Endothelial cell of umbilical vein (primary cell): Measurements from ENCODE around the gene GPR139. TPM values are rescaled to one million over a fixed set of nuclear protein-coding genes. Genes with fewer than 3 reads are reported as not detected.

Experiments used
- BruUV-seq: library from RNA; stranded (reverse); fragments of 400-500 nt; replicated peaks from 2 replicates; lab custom pipeline; 2021; lab: Mats Ljungman, UMichigan
- CTCF ChIA-PET: fragments of 300-600, 350-600 bp; sonication (Branson Sonifier 250); formaldehyde crosslinking; loops from one replicate; lab custom pipeline; 2021; ENCODE audit warnings: antibody characterized with exemption, inconsistent platforms; lab: Charles Lee
- POLR2A ChIA-PET: fragments of 300-600, 350-600 bp; sonication (Branson Sonifier 250); formaldehyde crosslinking; loops from one replicate; lab custom pipeline; 2021; ENCODE audit warnings: antibody characterized with exemption, inconsistent platforms; lab: Charles Lee
- DNase-seq: peaks from one replicate; pipeline ENCODE4 v3.0.0-alpha.2; 2011; ENCODE audit warnings: low read depth, low spot score
- FAIRE-seq: peaks from 2 replicates; lab custom pipeline; 2011; peaks lifted over from hg19 to GRCh38; lab: Jason Lieb, UNC
- H2AFZ ChIP-seq: 2 replicates; pipeline ENCODE4 v1.6.0; 2012; ENCODE audit warnings: low read depth, low read length, control low read depth, inconsistent platforms
- H3K27ac ChIP-seq: 2 replicates; pipeline ENCODE4 v1.5.1; 2011; ENCODE audit warnings: low read depth, mild to moderate bottlenecking, control low read depth, low read length, moderate library complexity; ENCODE audit not compliant: insufficient read depth
- H3K27me3 ChIP-seq, 2 experiments: 2 replicates each; pipeline versions ENCODE4 v1.6.0 to v1.6.1; 2011; ENCODE audit warnings: low read length in 2 of 2, mixed read lengths in 1 of 2; ENCODE audit not compliant: control insufficient read depth in 2 of 2, insufficient read depth in 2 of 2
- H3K36me3 ChIP-seq, 2 experiments: 2 replicates in 1 of 2; 3 replicates in 1 of 2; pipeline ENCODE4 v1.5.1; 2011; ENCODE audit warnings: low read length in 2 of 2, mild to moderate bottlenecking in 1 of 2, moderate library complexity in 1 of 2; ENCODE audit not compliant: control insufficient read depth in 2 of 2, insufficient read depth in 2 of 2; ENCODE audit errors: extremely low read depth in 1 of 2
- H3K4me1 ChIP-seq: 3 replicates; pipeline ENCODE4 v1.5.1; 2011; ENCODE audit warnings: mild to moderate bottlenecking, low read length; ENCODE audit not compliant: control insufficient read depth, insufficient read depth; ENCODE audit errors: extremely low read depth
- H3K4me2 ChIP-seq: 2 replicates; pipeline ENCODE4 v1.6.1; 2011; ENCODE audit warnings: low read length, control low read depth, mixed read lengths; ENCODE audit not compliant: insufficient read depth
- H3K4me3 ChIP-seq, 3 experiments: fragments of 200-600 bp in 1 of 3; sonication (generic), shearing (Covaris generic) in 1 of 3; replicated peaks in 1 of 3; 2 replicates each; pipeline ENCODE4 v1.5.1; 2011 to 2016; ENCODE audit warnings: control low read depth in 3 of 3, low read length in 3 of 3, mild to moderate bottlenecking in 2 of 3, inconsistent platforms in 1 of 3, low read depth in 1 of 3, moderate library complexity in 1 of 3; ENCODE audit not compliant: insufficient read depth in 1 of 3
- H3K79me2 ChIP-seq: 2 replicates; pipeline ENCODE4 v1.6.0; 2012; ENCODE audit warnings: low read length, inconsistent platforms; ENCODE audit not compliant: control insufficient read depth, insufficient read depth
- H3K9ac ChIP-seq: replicated peaks from 2 replicates; pipeline ENCODE3; 2011; ENCODE audit warnings: low read length, control low read depth; ENCODE audit not compliant: insufficient read depth; ENCODE audit errors: extremely low read depth
- H3K9me1 ChIP-seq: replicated peaks from 3 replicates; pipeline ENCODE4 v1.6.0; 2011; ENCODE audit warnings: mild to moderate bottlenecking, low read length; ENCODE audit not compliant: control insufficient read depth, insufficient read depth; ENCODE audit errors: extremely low read depth
- H3K9me3 ChIP-seq: replicated peaks from 2 replicates; pipeline ENCODE4 v1.5.1; 2012; ENCODE audit warnings: low read length, inconsistent platforms; ENCODE audit not compliant: control insufficient read depth, insufficient read depth
- H4K20me1 ChIP-seq: replicated peaks from 2 replicates; pipeline ENCODE3; 2011; ENCODE audit warnings: mild to moderate bottlenecking, low read length; ENCODE audit not compliant: control insufficient read depth, insufficient read depth; ENCODE audit errors: extremely low read depth
- EZH2 ChIP-seq: IDR thresholded peaks from 2 replicates; pipeline ENCODE4 v1.6.1; 2012; ENCODE audit warnings: borderline replicate concordance, low read depth, mild to moderate bottlenecking, moderate library complexity, low read length, inconsistent platforms; ENCODE audit not compliant: severe bottlenecking
- FOS ChIP-seq: IDR thresholded peaks from 2 replicates; pipeline ENCODE4 v1.6.1; 2011; ENCODE audit warnings: mild to moderate bottlenecking, low read length, moderate library complexity, borderline replicate concordance; ENCODE audit not compliant: insufficient read depth
- GATA2 ChIP-seq: IDR thresholded peaks from 2 replicates; pipeline ENCODE4 v1.7.0; 2011; ENCODE audit warnings: low read depth, mild to moderate bottlenecking, moderate library complexity, mixed read lengths, low read length; ENCODE audit not compliant: insufficient read length, insufficient read depth
- JUN ChIP-seq: IDR thresholded peaks from 2 replicates; pipeline ENCODE4 v1.6.1; 2011; ENCODE audit warnings: borderline replicate concordance, low read depth; ENCODE audit not compliant: insufficient read length, insufficient read depth
- MYC ChIP-seq: IDR thresholded peaks from one replicate; pipeline ENCODE4 v1.6.1; 2011; ENCODE audit warnings: mild to moderate bottlenecking, low read depth, low read length
- POLR2A ChIP-seq: IDR thresholded peaks from 2 replicates; pipeline ENCODE4 v1.6.1; 2012; ENCODE audit warnings: low read depth, mild to moderate bottlenecking, control low read depth, low read length
- POLR2AphosphoS5 ChIP-seq: IDR thresholded peaks from 2 replicates; pipeline ENCODE4 v1.6.1; 2012; ENCODE audit warnings: low read depth, mild to moderate bottlenecking, control low read depth, low read length, moderate library complexity; ENCODE audit not compliant: insufficient read depth
- dilution Hi-C: fragments of 300-500 bp; cut with MboI; formaldehyde crosslinking; loops from one replicate; pipeline ENCODE4 v1.15.0; 2019; ENCODE audit warnings: low sequenced_read_pairs; ENCODE audit not compliant: extremely low pct_ligation_motif_present
- intact Hi-C: fragments of 100-400 bp; cut with micrococcal nuclease; formaldehyde crosslinking; loops from one replicate; pipeline ENCODE4 v1.10.0; 2022
- polyA plus RNA-seq, 4 experiments: library from polyadenylated mRNA; depleted of rRNA in 3 of 4; stranded (reverse) in 3 of 4; unstranded in 1 of 4; fragments of >200 nt; gene quantifications; 2 replicates each; pipeline versions ENCODE4 v1.2.1 to v1.2.3, GENCODE V29; 2011 to 2012; ENCODE audit warnings: missing spikeins in 1 of 4
- total RNA-seq: library from RNA; stranded (reverse); gene quantifications from 2 replicates; pipeline ENCODE4 v1.2.3, GENCODE V29; 2021
- TF ChIP-seq, protein P1 (sequence below), 2 donors: IDR thresholded peaks; 1 replicate in 1 of 2; 2 replicates in 1 of 2; pipeline ENCODE4 v1.5.1; 2011; ENCODE audit warnings: low read length in 2 of 2, mild to moderate bottlenecking in 2 of 2, moderate library complexity in 2 of 2, control low read depth in 1 of 2, inconsistent platforms in 1 of 2, low read depth in 1 of 2; ENCODE audit not compliant: insufficient read depth in 1 of 2; ENCODE audit errors: extremely low read depth in 1 of 2
- TF ChIP-seq, protein P2 (sequence below): IDR thresholded peaks from 2 replicates; pipeline ENCODE4 v1.6.1; 2011; ENCODE audit not compliant: insufficient read depth, insufficient read length

GPR139 gene
- total and polyA plus RNA-seq, 2 donors (not counting 3 experiments of a cell fraction or from before 2014, with no cell fraction given), result not detected

DNA sequence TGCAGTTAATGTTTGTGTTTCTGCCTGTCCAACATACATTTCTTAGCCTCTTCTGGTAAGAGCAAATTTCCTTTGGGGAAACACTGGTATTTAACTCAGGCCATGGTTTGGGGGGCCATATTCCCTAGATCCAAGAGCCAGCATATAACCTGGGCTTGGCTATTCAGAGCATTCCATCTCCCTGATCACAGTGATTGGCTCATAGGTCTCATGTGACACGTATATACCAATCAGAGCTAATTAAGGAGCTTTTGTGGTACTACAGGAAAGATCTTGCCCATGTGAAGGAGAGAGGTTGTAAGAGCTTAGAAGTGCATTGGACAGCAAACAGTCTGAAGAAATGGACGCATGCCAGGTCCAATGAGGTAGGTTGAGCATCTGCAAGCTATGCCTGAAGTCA, 33.4 kb upstream of the GPR139 start:
- TF ChIP-seq EZH2 (no peak), POLR2AphosphoS5 (no peak), POLR2A (no peak), JUN (no peak), GATA2 (no peak), MYC (no peak), FOS (no peak)
- TF ChIP-seq, protein P1, sequence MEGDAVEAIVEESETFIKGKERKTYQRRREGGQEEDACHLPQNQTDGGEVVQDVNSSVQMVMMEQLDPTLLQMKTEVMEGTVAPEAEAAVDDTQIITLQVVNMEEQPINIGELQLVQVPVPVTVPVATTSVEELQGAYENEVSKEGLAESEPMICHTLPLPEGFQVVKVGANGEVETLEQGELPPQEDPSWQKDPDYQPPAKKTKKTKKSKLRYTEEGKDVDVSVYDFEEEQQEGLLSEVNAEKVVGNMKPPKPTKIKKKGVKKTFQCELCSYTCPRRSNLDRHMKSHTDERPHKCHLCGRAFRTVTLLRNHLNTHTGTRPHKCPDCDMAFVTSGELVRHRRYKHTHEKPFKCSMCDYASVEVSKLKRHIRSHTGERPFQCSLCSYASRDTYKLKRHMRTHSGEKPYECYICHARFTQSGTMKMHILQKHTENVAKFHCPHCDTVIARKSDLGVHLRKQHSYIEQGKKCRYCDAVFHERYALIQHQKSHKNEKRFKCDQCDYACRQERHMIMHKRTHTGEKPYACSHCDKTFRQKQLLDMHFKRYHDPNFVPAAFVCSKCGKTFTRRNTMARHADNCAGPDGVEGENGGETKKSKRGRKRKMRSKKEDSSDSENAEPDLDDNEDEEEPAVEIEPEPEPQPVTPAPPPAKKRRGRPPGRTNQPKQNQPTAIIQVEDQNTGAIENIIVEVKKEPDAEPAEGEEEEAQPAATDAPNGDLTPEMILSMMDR (IDR thresholded peaks at IDR 0.05; ENCODE audit: extremely low read depth in 1 of 2, insufficient read depth in 1 of 2, low read depth in 1 of 2, low read length in 2 of 2), result no peak
- TF ChIP-seq, protein P2, sequence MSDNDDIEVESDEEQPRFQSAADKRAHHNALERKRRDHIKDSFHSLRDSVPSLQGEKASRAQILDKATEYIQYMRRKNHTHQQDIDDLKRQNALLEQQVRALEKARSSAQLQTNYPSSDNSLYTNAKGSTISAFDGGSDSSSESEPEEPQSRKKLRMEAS, result no peak
- ChIA-PET CTCF (no interaction called here), POLR2A (no interaction called here)
- dilution Hi-C loops (no loop called here), intact Hi-C loops (no loop called here)
- no peak for DNase-seq
- BruUV-seq, result no TSS peak
- H3K27me3 ChIP-seq, result no peaks in the 10 kb centered on the region
- H3K4me1 ChIP-seq, result no peaks in the 10 kb centered on the region
- no peak overlapping the region for H3K4me3 ChIP-seq
- H3K27ac ChIP-seq, result no peak overlapping the region
- no peak overlapping the region for H3K4me2 ChIP-seq
- no peaks in the 10 kb centered on the region for H3K79me2 ChIP-seq
- peaks cover 1% of the 10 kb centered on the region for H3K9me3 ChIP-seq
- no peaks in the 10 kb centered on the region for H3K9me1 ChIP-seq
- FAIRE-seq, result no peak
- no peaks in the 10 kb centered on the region for H4K20me1 ChIP-seq
- no peak overlapping the region for H3K9ac ChIP-seq
- H3K36me3 ChIP-seq, result no peaks in the 10 kb centered on the region
- no peak overlapping the region for H2AFZ ChIP-seq
